ENCODE measurements around the gene COX10. TPM values are rescaled to one million over a fixed set of nuclear protein-coding genes. Genes with fewer than 3 reads are reported as not detected.
"Not testable (repeated sequence)": the region's sequence is repeated elsewhere in the genome, so short reads cannot be mapped to it uniquely, and the experiment has no call there.

COX10 gene
- 21.3 TPM for total RNA-seq

DNA sequence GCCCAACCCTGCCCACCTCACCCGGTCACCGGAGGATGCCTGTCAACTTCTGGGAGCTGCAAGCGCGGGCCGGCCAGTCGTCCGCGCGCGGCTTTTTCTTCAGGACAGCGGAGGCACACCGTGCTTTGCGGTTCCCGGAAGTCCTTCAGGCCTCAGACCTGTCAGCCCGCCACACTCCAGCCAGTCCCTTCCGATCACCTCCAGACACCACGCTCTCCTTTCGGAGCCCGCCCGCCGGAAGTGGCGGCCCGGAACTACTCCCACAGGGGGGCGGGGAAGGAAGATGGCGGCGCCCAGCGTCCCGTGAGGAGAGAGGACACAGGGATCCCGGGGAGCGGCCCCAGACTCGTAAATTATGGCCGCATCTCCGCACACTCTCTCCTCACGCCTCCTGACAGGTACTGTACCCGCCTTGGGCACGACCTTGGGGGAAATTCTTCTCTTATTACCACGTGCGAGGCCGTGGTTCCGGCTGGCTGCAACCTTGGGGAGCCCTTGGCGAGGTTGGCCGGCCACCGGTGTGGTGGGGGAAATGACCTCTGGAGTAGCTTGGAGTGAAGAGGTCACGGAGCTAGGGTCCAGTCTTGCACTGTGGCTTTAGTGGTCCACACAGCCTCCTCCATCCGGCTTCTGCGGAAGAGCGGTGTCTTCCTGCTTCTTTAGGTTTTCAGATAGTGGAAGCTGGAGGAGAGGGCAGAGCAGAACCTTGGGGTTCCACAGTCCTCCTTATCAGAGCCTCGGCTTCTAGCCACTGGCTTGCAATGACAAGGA lies at the start of gene COX10:
COX10 (plus strand) TSS at position 254 of the 771 bp plus-strand sequence; CDS start at position 356, 102 bp downstream.
- DNase-seq (ENCODE audit: low read depth in 2 of 3, low spot score in 2 of 3) = peak; percentile 48 to 85 (median 73)

GRCh38 chr17:14021651-14022294 lies 47.5 kb upstream of the COX10 start:
- not testable (repeated sequence) for DNase-seq (ENCODE audit: low read depth in 2 of 3, low spot score in 2 of 3)

- not testable (repeated sequence) for DNase-seq (ENCODE audit: low read depth in 2 of 3, low spot score in 2 of 3)
Measured at GRCh38 chr17:14029755-14030154, 39.5 kb upstream of the COX10 start.

GRCh38 chr17:14032234-14032633 lies 37.1 kb upstream of the COX10 start:
- DNase-seq (ENCODE audit: low read depth in 2 of 3, low spot score in 2 of 3) = no peak

DNA sequence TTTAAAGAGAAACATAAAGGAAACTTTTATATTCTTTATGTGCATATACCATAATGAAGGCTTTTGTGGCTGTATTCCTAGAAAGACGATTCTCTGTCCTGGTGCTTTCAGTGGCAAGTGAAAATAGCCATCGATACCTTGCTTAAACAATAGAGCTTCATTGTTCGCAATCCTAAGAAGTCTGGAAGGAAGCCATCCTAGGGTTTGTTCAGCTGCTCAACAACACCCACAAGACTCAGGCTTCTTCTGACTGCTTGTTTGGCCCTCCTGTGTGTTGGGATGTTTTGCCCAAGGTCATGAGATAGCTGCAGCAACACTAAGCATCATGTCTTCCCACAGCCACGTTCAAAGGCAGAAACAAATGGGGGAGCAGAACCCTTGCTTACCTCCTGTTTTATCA lies 36.1 kb upstream of the COX10 start:
- DNase-seq (ENCODE audit: low read depth in 2 of 3, low spot score in 2 of 3) = no peak

DNA sequence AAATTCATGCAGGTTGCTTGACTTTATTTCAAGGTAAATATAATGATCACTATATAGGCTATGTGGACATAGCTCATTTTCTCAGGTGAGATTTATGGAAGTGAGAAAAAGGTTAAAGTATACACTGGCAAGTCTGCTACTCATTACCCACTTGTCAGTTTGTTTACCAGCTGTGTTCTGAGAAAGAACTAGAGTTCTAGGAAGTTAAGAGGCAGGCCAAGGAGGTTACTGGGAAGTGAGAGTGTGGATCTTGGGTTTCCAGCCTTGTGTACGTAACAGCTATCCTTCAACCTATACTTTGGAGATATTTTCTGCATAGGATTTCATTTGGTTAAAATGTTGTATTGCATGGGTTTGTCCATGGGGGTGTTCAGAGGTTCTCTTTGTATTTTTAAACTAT lies 31.9 kb upstream of the COX10 start:
- DNase-seq (ENCODE audit: low read depth in 2 of 3, low spot score in 2 of 3) = no peak

DNA sequence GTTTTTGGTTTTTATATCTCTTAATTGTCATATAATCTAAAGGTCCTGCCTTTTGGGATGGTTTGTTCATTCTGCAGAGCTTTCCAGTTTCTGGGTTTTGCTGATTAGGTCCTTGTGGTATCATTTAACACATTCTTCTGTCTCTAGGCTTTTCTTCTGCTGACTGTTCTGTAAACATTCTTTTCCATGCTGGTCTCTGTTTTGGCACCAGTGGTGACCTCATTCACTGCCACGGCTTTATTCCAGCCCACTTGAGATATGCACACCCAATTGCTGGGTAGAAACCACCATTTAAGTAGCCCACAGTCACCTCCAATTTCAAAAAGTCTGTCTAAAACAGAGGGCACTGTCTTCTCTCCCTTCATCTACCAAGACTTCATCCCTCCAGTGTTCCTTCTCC lies 31.1 kb upstream of the COX10 start:
- no peak for DNase-seq (ENCODE audit: low read depth in 2 of 3, low spot score in 2 of 3)

- no peak for DNase-seq (ENCODE audit: low read depth in 2 of 3, low spot score in 2 of 3)
Measured at GRCh38 chr17:14042411-14042810, 26.9 kb upstream of the COX10 start.

- DNase-seq (ENCODE audit: low read depth in 2 of 3, low spot score in 2 of 3) = no peak
Measured at GRCh38 chr17:14044702-14045101, 24.6 kb upstream of the COX10 start.

- DNase-seq (ENCODE audit: low read depth in 2 of 3, low spot score in 2 of 3) = no peak
Measured at GRCh38 chr17:14046978-14047377, 22.3 kb upstream of the COX10 start.

GRCh38 chr17:14047591-14047990 lies 21.7 kb upstream of the COX10 start:
- DNase-seq (ENCODE audit: low read depth in 2 of 3, low spot score in 2 of 3) = no peak

DNA sequence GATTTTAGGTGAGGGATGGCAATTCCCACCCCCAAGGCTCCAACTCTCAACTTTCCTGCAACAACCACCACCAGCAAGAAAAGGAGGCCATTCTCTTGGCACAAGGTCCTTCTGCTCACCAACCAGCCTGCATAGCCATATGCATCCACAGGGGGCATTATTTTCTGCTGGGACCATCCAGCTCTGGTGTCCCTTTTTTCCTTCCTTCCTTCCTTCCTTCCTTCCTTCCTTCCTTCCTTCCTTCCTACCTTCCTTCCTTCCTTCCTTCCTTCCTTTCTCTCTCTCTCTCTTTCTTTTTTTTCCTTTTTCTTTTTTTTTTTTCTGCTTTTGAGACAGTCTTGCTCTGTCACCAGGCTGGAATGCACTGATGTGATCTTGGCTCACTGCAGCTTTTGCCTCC lies 21.1 kb upstream of the COX10 start:
- DNase-seq (ENCODE audit: low read depth in 2 of 3, low spot score in 2 of 3) = peak in 2 of 3 donors; percentile 4 to 17

- no peak for DNase-seq (ENCODE audit: low read depth in 2 of 3, low spot score in 2 of 3)
Measured at GRCh38 chr17:14050616-14051015, 18.7 kb upstream of the COX10 start.

GRCh38 chr17:14051692-14052091 lies 17.6 kb upstream of the COX10 start:
- DNase-seq (ENCODE audit: low read depth in 2 of 3, low spot score in 2 of 3) = no peak

- DNase-seq (ENCODE audit: low read depth in 2 of 3, low spot score in 2 of 3) = no peak
Measured at GRCh38 chr17:14052886-14053615, 16.3 kb upstream of the COX10 start.

- no peak for DNase-seq (ENCODE audit: low read depth in 2 of 3, low spot score in 2 of 3)
Measured at GRCh38 chr17:14057591-14057990, 11.7 kb upstream of the COX10 start.

DNA sequence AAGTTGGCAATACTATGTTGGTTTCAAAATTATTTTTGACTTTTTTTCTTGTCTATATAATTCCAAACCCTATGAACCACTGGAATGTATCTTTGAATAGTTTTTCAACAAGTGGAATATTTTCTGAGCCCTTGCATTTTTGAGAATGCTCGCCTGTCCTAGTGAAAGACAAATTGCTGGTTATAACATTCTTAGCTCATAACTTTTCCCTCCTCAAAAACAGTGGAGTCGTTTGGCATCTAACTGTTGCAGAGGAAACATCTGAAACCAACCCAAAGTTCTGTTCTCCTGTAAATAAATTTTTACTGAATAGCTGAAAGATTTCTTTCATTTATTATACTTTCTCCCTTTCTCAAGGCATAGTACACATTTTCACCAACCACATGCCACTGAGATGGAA lies 11.3 kb upstream of the COX10 start:
- no peak for DNase-seq (ENCODE audit: low read depth in 2 of 3, low spot score in 2 of 3)

- no peak for DNase-seq (ENCODE audit: low read depth in 2 of 3, low spot score in 2 of 3)
Measured at GRCh38 chr17:14060706-14061105, 8.6 kb upstream of the COX10 start.

DNA sequence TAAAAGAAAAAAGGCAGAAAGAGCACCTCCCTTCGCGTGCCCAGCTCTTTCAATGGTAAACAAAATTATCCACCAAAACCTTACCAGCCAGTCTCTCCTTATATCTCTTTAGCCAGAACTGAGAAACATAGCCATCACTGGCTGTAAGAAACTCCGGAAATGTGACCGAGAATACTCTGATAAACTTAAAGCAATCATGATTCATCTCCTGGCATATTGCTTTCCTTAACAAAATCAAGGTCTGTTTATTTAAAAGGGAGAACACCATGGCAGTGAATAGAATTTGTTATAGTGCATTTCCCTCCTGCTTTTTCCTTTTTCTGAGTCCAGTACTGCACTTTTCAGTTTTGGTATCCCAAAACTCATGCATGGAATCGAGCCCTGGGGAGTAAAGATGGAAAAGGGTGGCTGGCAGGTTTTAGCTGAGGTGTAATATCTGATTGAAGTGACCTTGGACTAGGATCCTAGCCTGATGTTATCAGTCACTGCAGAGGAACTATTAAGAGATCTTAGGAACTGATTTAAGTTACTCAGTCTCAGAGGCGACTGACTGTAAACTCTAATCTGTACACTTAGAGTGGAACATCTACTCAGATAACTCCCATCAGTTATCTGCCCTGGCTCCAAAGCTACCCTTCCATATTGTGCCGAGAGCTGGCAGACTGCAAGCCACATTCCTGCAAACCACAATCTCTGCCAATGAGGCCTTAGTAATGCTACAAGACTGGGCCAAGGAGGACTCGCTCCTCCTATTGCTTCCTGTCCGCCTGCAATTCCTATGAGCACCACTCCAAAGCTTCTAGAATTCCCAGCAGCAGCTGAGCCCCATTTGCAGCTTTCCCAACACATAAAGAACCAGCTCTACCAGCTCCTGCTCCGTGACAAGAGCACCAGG lies 7.4 kb upstream of the COX10 start:
- DNase-seq (ENCODE audit: low read depth in 2 of 3, low spot score in 2 of 3) = no peak

- no peak for DNase-seq (ENCODE audit: low read depth in 2 of 3, low spot score in 2 of 3)
Measured at GRCh38 chr17:14067347-14067746, 2.0 kb upstream of the COX10 start.
